ENCODE measurements around the gene DHRS12.

The DHRS12 gene

DNA sequence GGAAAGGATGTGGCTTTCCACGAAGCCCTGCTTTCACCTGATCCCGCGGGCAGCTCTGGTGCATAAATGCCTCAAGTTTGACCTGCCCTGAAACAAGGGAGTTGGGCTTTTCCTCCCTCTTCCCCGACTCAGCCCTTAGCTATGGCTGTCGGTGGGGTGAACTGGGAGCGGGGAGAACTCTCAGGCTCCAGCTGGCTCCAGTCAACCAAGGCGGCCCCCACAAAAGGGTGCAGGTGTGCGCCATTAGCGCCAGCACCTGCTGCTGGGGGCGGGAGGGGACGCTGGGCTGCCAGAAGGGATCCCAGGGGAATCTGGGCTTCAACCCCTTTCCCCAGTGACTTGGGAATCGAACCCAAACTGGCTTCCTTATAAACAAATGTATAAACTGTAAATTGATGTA lies 7.1 kb upstream of the DHRS12 start:
- DNase-seq: no peak

GRCh38 chr13:51808811-51809210 lies 4.8 kb upstream of the DHRS12 start:
- DNase-seq: no peak

- no peak for DNase-seq
These were observed 3.1 kb upstream of the DHRS12 start for GRCh38 chr13:51807041-51807440.

GRCh38 chr13:51806566-51806965 lies 2.6 kb upstream of the DHRS12 start:
- peak in 12 of 56 donors; percentile 7 to 63 (median 26) for DNase-seq

GRCh38 chr13:51805925-51806324 lies 2.0 kb upstream of the DHRS12 start:
- DNase-seq: no peak

DNA sequence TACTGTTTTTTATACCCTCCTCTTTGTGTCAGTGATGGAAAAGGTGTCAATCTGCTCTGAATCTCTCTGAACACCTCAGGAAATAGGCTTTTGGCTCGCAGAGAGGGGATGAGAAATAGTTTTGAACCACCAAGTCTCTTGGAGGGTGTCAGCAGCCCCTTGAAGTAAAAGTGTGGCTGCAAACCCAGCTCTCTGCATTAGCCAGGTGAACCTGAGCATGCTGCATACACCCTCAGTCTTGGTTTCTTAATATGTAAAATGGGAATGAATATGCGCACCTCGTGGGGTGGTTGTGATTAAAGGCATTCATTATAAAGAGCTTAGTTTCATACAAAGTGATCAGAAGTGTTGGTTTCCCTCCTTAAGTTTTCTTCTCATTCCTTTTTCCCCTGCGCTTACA lies 1.4 kb upstream of the DHRS12 start:
- peak in 1 of 56 donors; percentile 12 for DNase-seq

DNA sequence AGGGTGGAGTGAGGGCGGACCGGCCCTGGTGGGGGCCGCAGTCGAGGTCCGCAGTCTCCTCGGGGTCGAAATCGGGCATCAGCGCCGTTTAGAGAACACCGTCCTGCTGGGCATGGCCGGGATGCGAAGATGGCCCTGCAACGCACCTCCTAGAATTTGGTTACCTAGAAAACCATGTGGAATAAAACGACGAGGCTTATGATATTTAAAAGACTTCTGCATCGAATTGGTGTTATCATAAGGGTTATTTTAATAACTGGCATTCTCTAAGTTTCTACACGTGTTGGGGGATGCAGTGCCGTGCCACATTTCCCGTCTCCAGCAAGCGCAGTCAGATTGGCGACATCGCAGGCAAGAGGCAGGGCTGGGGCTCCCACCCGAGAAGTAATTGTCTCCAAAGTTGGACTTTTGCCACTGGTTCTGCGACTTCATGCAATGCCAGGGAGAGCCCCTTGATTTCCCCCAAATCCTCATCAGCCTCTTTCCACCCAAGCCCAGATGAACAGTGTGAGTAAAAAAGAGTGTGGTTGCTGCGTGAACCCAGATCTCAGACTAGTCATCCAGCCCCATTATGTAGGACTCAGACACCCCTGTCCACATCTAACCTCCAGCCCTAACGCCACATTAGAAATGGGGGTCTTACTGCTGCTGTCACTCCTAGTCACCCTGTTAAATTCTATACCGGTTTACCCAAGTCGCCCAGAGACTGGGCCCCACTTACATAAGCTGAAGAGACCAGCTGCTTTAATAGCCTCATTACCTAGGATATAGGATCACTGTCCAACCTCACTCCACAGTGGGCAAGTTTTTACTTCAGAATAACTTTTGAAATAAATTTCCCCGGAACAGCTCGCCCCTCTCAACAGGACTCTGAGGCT lies 571 bp upstream of the DHRS12 start:
- peak in 39 of 56 donors; percentile 18 to 76 (median 55) for DNase-seq

GRCh38 chr13:51802631-51803418 lies 1.1 kb downstream of the DHRS12 start:
- DNase-seq: peak in 9 of 56 donors; percentile 17 to 56 (median 39)

GRCh38 chr13:51801631-51802099 lies 2.3 kb downstream of the DHRS12 start:
- peak in 51 of 56 donors; percentile 21 to 85 (median 55) for DNase-seq

GRCh38 chr13:51800486-51800885 lies 3.5 kb downstream of the DHRS12 start:
- peak in 1 of 56 donors; percentile 34 for DNase-seq

DNA sequence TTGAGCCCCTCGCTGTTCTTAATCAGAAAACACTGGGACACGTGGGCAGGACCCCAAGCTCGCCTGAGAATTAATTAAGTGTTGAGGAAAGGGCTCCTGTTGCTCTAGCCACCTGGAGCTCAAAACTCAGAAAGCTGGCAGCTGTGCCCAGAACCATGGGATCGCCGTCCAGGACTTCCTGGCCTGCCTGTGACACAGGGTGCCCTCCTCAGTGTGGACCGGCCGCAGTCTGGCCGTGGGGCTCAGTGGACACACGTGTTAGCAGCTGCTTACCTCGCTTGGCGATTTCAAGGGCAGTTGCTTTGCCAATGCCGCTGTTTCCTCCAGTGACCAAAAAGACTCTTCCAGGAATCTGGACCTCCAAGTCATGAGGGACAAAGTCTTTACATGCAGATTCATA lies 4.7 kb downstream of the DHRS12 start:
- no peak for DNase-seq

- peak in 30 of 56 donors; percentile 7 to 73 (median 32) for DNase-seq
These were observed 6.1 kb downstream of the DHRS12 start for GRCh38 chr13:51797664-51798488.

- DNase-seq: no peak
These were observed 7.4 kb downstream of the DHRS12 start for GRCh38 chr13:51796546-51796945.

- DNase-seq: no peak
These were observed 8.5 kb downstream of the DHRS12 start for GRCh38 chr13:51795419-51795818.

DNA sequence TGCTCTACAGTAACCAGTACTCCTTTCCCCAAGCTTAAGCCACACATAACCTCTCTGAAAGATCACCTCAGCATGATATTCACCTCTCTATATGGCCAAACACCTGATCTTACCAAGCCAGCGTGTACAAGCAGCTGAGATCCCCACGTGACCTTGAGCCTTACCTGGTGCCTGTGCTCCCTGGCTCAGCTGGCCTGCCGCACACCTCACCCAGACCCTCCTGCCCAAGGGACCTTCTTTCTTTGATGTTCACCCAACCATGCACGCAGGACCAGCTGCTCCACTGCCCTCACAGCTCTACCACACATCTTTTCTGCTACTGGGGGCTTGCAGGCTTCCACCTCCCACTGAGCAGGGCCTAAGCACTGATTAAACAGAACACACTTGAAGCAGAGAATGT lies 9.0 kb downstream of the DHRS12 start:
- no peak for DNase-seq

DNA sequence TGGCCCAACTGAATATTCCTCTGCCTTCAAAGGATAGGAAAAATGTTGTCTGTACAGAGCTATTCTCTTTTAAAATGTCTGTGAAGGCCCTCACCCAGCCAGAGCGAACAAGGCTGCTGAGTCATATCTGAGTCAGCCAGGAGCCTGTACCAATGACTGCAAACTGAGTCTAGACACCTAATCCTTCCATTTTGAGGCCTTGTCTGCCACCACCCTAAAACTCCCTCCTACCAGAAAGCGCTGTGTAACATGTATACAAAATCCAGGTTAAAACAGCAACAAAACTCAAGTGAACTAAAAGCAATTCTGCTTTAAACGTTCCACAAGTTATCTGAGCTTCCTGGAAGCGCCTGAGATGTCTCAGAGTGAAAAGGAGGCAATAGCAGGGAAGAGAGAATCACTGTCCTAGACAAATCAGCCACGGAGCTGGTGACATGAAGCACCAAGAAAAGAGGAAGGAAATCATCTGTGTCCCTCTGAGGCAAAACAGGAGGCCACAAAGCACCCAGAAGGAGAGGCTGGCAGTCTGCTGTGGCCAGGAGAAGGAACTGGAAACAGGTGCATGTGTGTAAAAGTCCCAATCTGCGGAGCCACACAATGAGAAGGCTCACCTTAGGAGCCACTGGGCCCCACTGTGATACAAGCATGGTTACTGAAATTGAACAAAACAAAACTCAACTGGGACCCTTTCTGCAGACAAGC lies 10.2 kb downstream of the DHRS12 start:
- DNase-seq: peak in 19 of 56 donors; percentile 9 to 68 (median 38)

DNA sequence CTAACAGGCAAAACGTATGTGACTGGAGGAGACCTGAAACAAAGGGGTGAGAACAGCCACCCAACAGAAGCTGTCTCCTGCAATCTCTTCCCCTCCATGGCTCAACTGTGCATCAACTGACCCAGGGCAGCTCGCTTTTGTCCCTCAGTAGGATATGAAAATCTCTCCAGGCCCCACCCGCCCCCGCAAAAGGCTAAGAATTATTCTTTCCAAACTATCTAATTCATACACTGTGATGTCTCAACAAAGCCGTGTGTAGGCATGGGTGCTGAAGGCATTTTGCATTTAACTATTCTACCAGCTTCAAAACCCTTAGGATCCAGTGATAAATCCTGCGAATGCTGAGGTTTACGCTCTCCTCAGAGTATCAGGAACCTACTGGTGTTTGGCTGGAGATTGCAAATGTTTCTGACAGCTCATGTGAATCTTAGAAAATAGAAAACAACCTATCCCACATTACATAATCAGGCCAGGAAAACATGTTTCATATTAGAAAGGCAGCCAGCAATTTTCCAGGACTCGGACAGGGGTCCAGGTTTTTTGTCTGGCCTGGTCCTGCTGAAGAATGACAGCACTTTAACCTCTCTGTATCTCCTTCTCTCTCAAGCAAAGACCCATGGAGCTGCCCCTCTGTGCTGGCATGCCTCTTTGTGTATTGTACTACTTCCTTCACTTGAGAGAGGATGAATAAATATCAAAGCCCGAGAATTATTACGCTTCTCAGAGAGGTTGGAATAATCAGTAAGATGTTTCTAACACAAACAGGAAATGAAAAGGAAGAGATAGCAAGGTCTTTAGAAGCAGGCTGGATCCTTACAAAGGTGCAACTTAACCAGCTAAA lies 17.3 kb downstream of the DHRS12 start:
- no peak for DNase-seq

- peak in 11 of 56 donors; percentile 16 to 54 (median 23) for DNase-seq
These were observed 18.1 kb downstream of the DHRS12 start for GRCh38 chr13:51785712-51786424.

- DNase-seq: no peak
These were observed 19.9 kb downstream of the DHRS12 start for GRCh38 chr13:51784097-51784496.

Measured in nucleus accumbens (tissue), 56 donors.